ENCODE results near the gene POLD3. TPM values are rescaled to one million over a fixed set of nuclear protein-coding genes. Genes with fewer than 3 reads are reported as not detected.
A peak's percentile ranks its signal among the peaks of the same experiment; 100 is the strongest.

Gene POLD3
- total RNA-seq, 4 donors from 2014 or later: 9.0 to 21.9 (median 12.8) TPM

- H3K4me3 ChIP-seq: no peak overlapping the region
- DNase-seq (ENCODE audit: low spot score in 2 of 2): no peak
- peaks cover 0 to 31% (median 0%) of the 10 kb centered on the region in 3 donors for H3K36me3 ChIP-seq
- no peaks in the 10 kb centered on the region for H3K9me3 ChIP-seq
- no peaks in the 10 kb centered on the region for H3K4me1 ChIP-seq
- 89 to 91% methylated on average over 7 of the region's 7 CpGs for WGBS, 2 donors
- TF ChIP-seq CTCF (IDR thresholded peaks at IDR 0.05): no peak
- TF ChIP-seq EP300 (IDR thresholded peaks at IDR 0.05): no peak
- no peak for TF ChIP-seq POLR2A (IDR thresholded peaks at IDR 0.05)
- H3K27ac ChIP-seq: no peak overlapping the region
- no peaks in the 10 kb centered on the region for H3K27me3 ChIP-seq
These were observed 54.6 kb downstream of the POLD3 start for GRCh38 chr11:74646954-74647353.

- Histone ChIP-seq H3K27ac (no peak overlapping the region), H3K4me3 (no peak overlapping the region), H3K9me3 (no peaks in the 10 kb centered on the region), H3K4me1 (no peaks in the 10 kb centered on the region), H3K27me3 (no peaks in the 10 kb centered on the region), H3K36me3 (peaks cover 0 to 26% (median 0%) of the 10 kb centered on the region in 3 donors)
- DNase-seq (ENCODE audit: low spot score in 2 of 2): no peak
- no peak for TF ChIP-seq EP300 (IDR thresholded peaks at IDR 0.05)
- no peak for TF ChIP-seq POLR2A (IDR thresholded peaks at IDR 0.05)
- no peak for TF ChIP-seq CTCF (IDR thresholded peaks at IDR 0.05)
These were observed 55.0 kb downstream of the POLD3 start for GRCh38 chr11:74647404-74647803.

- no peak for DNase-seq (ENCODE audit: low spot score in 2 of 2)
- WGBS, 2 donors: 94 to 95% methylated on average over 3 of the region's 3 CpGs
- Histone ChIP-seq H3K4me3 (no peak overlapping the region), H3K36me3 (peaks cover 0 to 22% (median 0%) of the 10 kb centered on the region in 3 donors), H3K27ac (no peak overlapping the region), H3K27me3 (no peaks in the 10 kb centered on the region), H3K4me1 (no peaks in the 10 kb centered on the region), H3K9me3 (no peaks in the 10 kb centered on the region)
- TF ChIP-seq EP300 (IDR thresholded peaks at IDR 0.05): no peak
- no peak for TF ChIP-seq CTCF (IDR thresholded peaks at IDR 0.05)
- no peak for TF ChIP-seq POLR2A (IDR thresholded peaks at IDR 0.05)
These were observed 55.4 kb downstream of the POLD3 start for GRCh38 chr11:74647831-74648230.

GRCh38 chr11:74648894-74649293 is 56.5 kb downstream of the POLD3 start:
- TF ChIP-seq CTCF (IDR thresholded peaks at IDR 0.05) (no peak), POLR2A (IDR thresholded peaks at IDR 0.05) (no peak), EP300 (IDR thresholded peaks at IDR 0.05) (no peak)
- Histone ChIP-seq H3K36me3 (peaks cover 0 to 20% (median 0%) of the 10 kb centered on the region in 3 donors), H3K27ac (no peak overlapping the region), H3K4me3 (no peak overlapping the region), H3K4me1 (no peaks in the 10 kb centered on the region), H3K27me3 (no peaks in the 10 kb centered on the region), H3K9me3 (no peaks in the 10 kb centered on the region)
- no peak for DNase-seq (ENCODE audit: low spot score in 2 of 2)
- WGBS, 2 donors: 89 to 91% methylated on average over 4 of the region's 4 CpGs

GRCh38 chr11:74650498-74650897 is 58.1 kb downstream of the POLD3 start:
- peaks cover 0 to 16% (median 0%) of the 10 kb centered on the region in 3 donors for H3K36me3 ChIP-seq
- H3K4me1 ChIP-seq: no peaks in the 10 kb centered on the region
- WGBS, 2 donors: 69 to 72% methylated on average over 2 of the region's 2 CpGs
- TF ChIP-seq POLR2A (IDR thresholded peaks at IDR 0.05) (no peak), CTCF (IDR thresholded peaks at IDR 0.05) (no peak), EP300 (IDR thresholded peaks at IDR 0.05) (no peak)
- no peak overlapping the region for H3K4me3 ChIP-seq
- no peaks in the 10 kb centered on the region for H3K9me3 ChIP-seq
- no peak overlapping the region for H3K27ac ChIP-seq
- H3K27me3 ChIP-seq: no peaks in the 10 kb centered on the region
- peak in 1 of 2 donors; percentile 8 for DNase-seq (ENCODE audit: low spot score in 2 of 2)

All from tibial nerve (tissue), 4 donors.